HG02973 (cell line): ENCODE data around the gene PLD1.
"Not testable (repeated sequence)": the region's sequence is repeated elsewhere in the genome, so short reads cannot be mapped to it uniquely, and the experiment has no call there.

Experiments used
- ATAC-seq: cut with Tn5 transposase; IDR thresholded peaks from one replicate; pipeline ENCODE4 v1.9.1; 2021; ENCODE audit warnings: moderate library complexity; ENCODE audit not compliant: unreplicated experiment

The PLD1 gene

GRCh38 chr3:171574556-171575240, 235.6 kb downstream of the PLD1 start:
- no peak for ATAC-seq

GRCh38 chr3:171569571-171570132, 240.6 kb downstream of the PLD1 start:
- ATAC-seq = no peak

- no peak for ATAC-seq
Observed at GRCh38 chr3:171568766-171569165, 241.5 kb downstream of the PLD1 start.

GRCh38 chr3:171566803-171567422, 243.4 kb downstream of the PLD1 start:
- no peak for ATAC-seq

- no peak for ATAC-seq
Observed at GRCh38 chr3:171565481-171566058, 244.7 kb downstream of the PLD1 start.

- ATAC-seq = no peak
Observed at GRCh38 chr3:171564748-171565480, 245.4 kb downstream of the PLD1 start.

- no peak for ATAC-seq
Observed at GRCh38 chr3:171563298-171563697, 247.0 kb downstream of the PLD1 start.

- ATAC-seq = not testable (repeated sequence)
Observed at GRCh38 chr3:171562459-171562858, 247.8 kb downstream of the PLD1 start.

- no peak for ATAC-seq
Observed at GRCh38 chr3:171561596-171562323, 248.5 kb downstream of the PLD1 start.

GRCh38 chr3:171559586-171559985, 250.7 kb downstream of the PLD1 start:
- ATAC-seq = no peak

GRCh38 chr3:171558188-171558696, 252.0 kb downstream of the PLD1 start:
- no peak for ATAC-seq

GRCh38 chr3:171557173-171557572, 253.1 kb downstream of the PLD1 start:
- ATAC-seq = no peak

- no peak for ATAC-seq
Observed at GRCh38 chr3:171556574-171557145, 253.6 kb downstream of the PLD1 start.

GRCh38 chr3:171556148-171556547, 254.1 kb downstream of the PLD1 start:
- ATAC-seq = no peak

- ATAC-seq = no peak
Observed at GRCh38 chr3:171553086-171553485, 257.2 kb downstream of the PLD1 start.

- ATAC-seq = no peak
Observed at GRCh38 chr3:171552531-171552930, 257.8 kb downstream of the PLD1 start.

- no peak for ATAC-seq
Observed at GRCh38 chr3:171551296-171551695, 259.0 kb downstream of the PLD1 start.
